ENCODE data around the gene UBR3.

GRCh38 chr2:170070778-170071177, 243.5 kb downstream of the UBR3 start:
- no peak for TF ChIP-seq CTCF (conservative IDR thresholded peaks at IDR 0.05; ENCODE audit: low read depth in 2 of 2)
- no peak for TF ChIP-seq EZH2 (IDR thresholded peaks at IDR 0.05; ENCODE audit: low read depth, unreplicated experiment)
- TF ChIP-seq, protein P1, sequence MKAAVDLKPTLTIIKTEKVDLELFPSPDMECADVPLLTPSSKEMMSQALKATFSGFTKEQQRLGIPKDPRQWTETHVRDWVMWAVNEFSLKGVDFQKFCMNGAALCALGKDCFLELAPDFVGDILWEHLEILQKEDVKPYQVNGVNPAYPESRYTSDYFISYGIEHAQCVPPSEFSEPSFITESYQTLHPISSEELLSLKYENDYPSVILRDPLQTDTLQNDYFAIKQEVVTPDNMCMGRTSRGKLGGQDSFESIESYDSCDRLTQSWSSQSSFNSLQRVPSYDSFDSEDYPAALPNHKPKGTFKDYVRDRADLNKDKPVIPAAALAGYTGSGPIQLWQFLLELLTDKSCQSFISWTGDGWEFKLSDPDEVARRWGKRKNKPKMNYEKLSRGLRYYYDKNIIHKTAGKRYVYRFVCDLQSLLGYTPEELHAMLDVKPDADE (IDR thresholded peaks at IDR 0.05) = no peak
- no peak for TF ChIP-seq REST (IDR thresholded peaks at IDR 0.05; ENCODE audit: unreplicated experiment)
- no peak for TF ChIP-seq STAT1 (IDR thresholded peaks at IDR 0.05; ENCODE audit: unreplicated experiment)
- no peak for TF ChIP-seq CREB1 (CRISPR knock-in tag; IDR thresholded peaks at IDR 0.05; ENCODE audit: low read depth)
- TF ChIP-seq JUNB (IDR thresholded peaks at IDR 0.05; ENCODE audit: unreplicated experiment) = no peak
- TF ChIP-seq EZH2phosphoT487 (IDR thresholded peaks at IDR 0.05; ENCODE audit: unreplicated experiment) = no peak
- no peak for TF ChIP-seq ZNF331 (CRISPR knock-in tag; IDR thresholded peaks at IDR 0.05; ENCODE audit: low read depth)
- no peak for TF ChIP-seq POLR2AphosphoS5 (IDR thresholded peaks at IDR 0.05; ENCODE audit: low read depth)
- TF ChIP-seq ZNF114 (CRISPR knock-in tag; IDR thresholded peaks at IDR 0.05) = no peak
- TF ChIP-seq NANOG (IDR thresholded peaks at IDR 0.05; ENCODE audit: borderline replicate concordance) = no peak

Data from GM23338 (cell line).